Neural cell (in vitro differentiated cells): Measurements from ENCODE around the gene CYTH3. TPM values are rescaled to one million over a fixed set of nuclear protein-coding genes. Genes with fewer than 3 reads are reported as not detected.

ENCODE experiments used
- H2AFZ ChIP-seq: fragments of 200-600, 300-800 bp; sonication (generic), shearing (Covaris generic); 2 replicates; pipeline ENCODE4 v1.6.0; 2014; ENCODE audit warnings: low read depth, mild to moderate bottlenecking, antibody characterized with exemption, low read length, moderate library complexity
- H3F3A ChIP-seq: fragments of 200-600 bp; shearing (Covaris generic); 2 replicates; pipeline ENCODE4 v1.6.1; 2016; ENCODE audit warnings: mild to moderate bottlenecking, moderate library complexity, mixed read lengths, antibody characterized with exemption, low read length; ENCODE audit not compliant: insufficient read depth, poor library complexity, severe bottlenecking
- H3K27ac ChIP-seq: fragments of 200-600, 300-800 bp; sonication (generic), shearing (Covaris generic); 2 replicates; pipeline ENCODE4 v1.5.1; 2014; ENCODE audit warnings: mild to moderate bottlenecking, low read length, moderate library complexity
- H3K27me3 ChIP-seq: fragments of 300-800, 200-600 bp; sonication (generic), shearing (Covaris generic); 2 replicates; pipeline ENCODE4 v1.6.0; 2014; ENCODE audit warnings: mild to moderate bottlenecking, low read depth, low read length, moderate library complexity; ENCODE audit not compliant: insufficient read depth
- H3K36me3 ChIP-seq: fragments of 300-800, 200-600 bp; sonication (generic), shearing (Covaris generic); 2 replicates; pipeline ENCODE4 v1.5.1; 2014; ENCODE audit warnings: mild to moderate bottlenecking, antibody characterized with exemption, low read length, moderate library complexity; ENCODE audit not compliant: insufficient read depth
- H3K4me2 ChIP-seq: fragments of 300-800, 200-600 bp; sonication (generic), shearing (Covaris generic); 2 replicates; pipeline ENCODE4 v1.6.0; 2014; ENCODE audit warnings: mild to moderate bottlenecking, low read length
- H3K4me3 ChIP-seq: fragments of 300-800, 200-600 bp; sonication (generic), shearing (Covaris generic); 2 replicates; pipeline ENCODE4 v1.5.1; 2014; ENCODE audit warnings: mild to moderate bottlenecking, low read length, moderate library complexity
- H3K79me2 ChIP-seq: fragments of 200-600 bp; shearing (Covaris generic); replicated peaks from 2 replicates; pipeline ENCODE4 v1.6.0; 2014; ENCODE audit warnings: mild to moderate bottlenecking, low read length, moderate library complexity; ENCODE audit not compliant: insufficient read depth
- H3K9ac ChIP-seq: fragments of 300-800, 200-600 bp; sonication (generic), shearing (Covaris generic); 2 replicates; pipeline ENCODE4 v1.6.1; 2016; ENCODE audit warnings: mild to moderate bottlenecking, low read length, mixed read lengths
- H3K9me2 ChIP-seq: fragments of 200-600 bp; shearing (Covaris generic); 2 replicates; pipeline ENCODE4 v1.6.1; 2016; ENCODE audit warnings: mild to moderate bottlenecking, low read length, mixed read lengths; ENCODE audit not compliant: insufficient read depth
- H3K9me3 ChIP-seq: fragments of 200-600, 300-800 bp; sonication (generic), shearing (Covaris generic); 2 replicates; pipeline ENCODE4 v1.6.1; 2016; ENCODE audit warnings: mild to moderate bottlenecking, mixed run types, low read length, moderate library complexity, mixed read lengths
- H4K20me1 ChIP-seq: fragments of 200-600 bp; shearing (Covaris generic); 2 replicates; pipeline ENCODE4 v1.6.1; 2016; ENCODE audit warnings: mild to moderate bottlenecking, mixed run types; ENCODE audit not compliant: insufficient read depth
- CTCF ChIP-seq: fragments of 450-650 bp; IDR thresholded peaks from 2 replicates; pipeline ENCODE4 v1.5.1; 2014; ENCODE audit warnings: antibody characterized with exemption, mild to moderate bottlenecking, moderate library complexity; ENCODE audit not compliant: poor library complexity, severe bottlenecking
- EP300 ChIP-seq: fragments of 450-650 bp; conservative IDR thresholded peaks from 2 replicates; pipeline ENCODE4 v1.6.1; 2014; ENCODE audit warnings: antibody characterized with exemption, mild to moderate bottlenecking, moderate library complexity; ENCODE audit not compliant: poor library complexity, severe bottlenecking
- EZH2 ChIP-seq: fragments of 200-600, 300-800 bp; shearing (Covaris generic), sonication (generic); IDR thresholded peaks from 2 replicates; pipeline ENCODE4 v1.6.1; 2014; ENCODE audit warnings: antibody characterized with exemption, low read length, borderline replicate concordance, mild to moderate bottlenecking; ENCODE audit not compliant: insufficient read depth, poor library complexity, severe bottlenecking
- MXI1 ChIP-seq: fragments of 450-650 bp; conservative IDR thresholded peaks from 2 replicates; pipeline ENCODE4 v1.6.1; 2014; ENCODE audit warnings: antibody characterized with exemption, mild to moderate bottlenecking; ENCODE audit not compliant: poor library complexity, severe bottlenecking
- POLR2AphosphoS5 ChIP-seq: IDR thresholded peaks from 2 replicates; pipeline ENCODE4 v1.6.1; 2012
- RAD21 ChIP-seq: fragments of 450-650 bp; conservative IDR thresholded peaks from 2 replicates; pipeline ENCODE4 v1.6.1; 2014; ENCODE audit warnings: antibody characterized with exemption, mild to moderate bottlenecking, moderate library complexity
- SMC3 ChIP-seq: fragments of 450-650 bp; conservative IDR thresholded peaks from 2 replicates; pipeline ENCODE4 v1.6.1; 2014; ENCODE audit warnings: antibody characterized with exemption, mild to moderate bottlenecking, moderate library complexity; ENCODE audit not compliant: poor library complexity
- TAF1 ChIP-seq: IDR thresholded peaks from 2 replicates; pipeline ENCODE4 v1.6.1; 2012; ENCODE audit warnings: low read depth
- polyA plus RNA-seq: library from polyadenylated mRNA; depleted of rRNA; stranded (reverse); fragments of >200 nt; gene quantifications from 2 replicates; pipeline ENCODE4 v1.2.3, GENCODE V29; 2014
- TF ChIP-seq, protein P1 (sequence below): IDR thresholded peaks from 2 replicates; pipeline ENCODE4 v1.6.1; 2012; ENCODE audit warnings: borderline replicate concordance

Gene CYTH3
- polyA plus RNA-seq, 1 donor from 2014 or later = 33.9 TPM

- no peak for TF ChIP-seq TAF1
- no peak for TF ChIP-seq POLR2AphosphoS5
- no peak for TF ChIP-seq RAD21
These were observed 3.5 kb downstream of the CYTH3 start (continued) for GRCh38 chr7:6268907-6269306.

- Histone ChIP-seq H3K9ac (no peak overlapping the region), H3K9me3 (no peaks in the 10 kb centered on the region), H3K79me2 (peaks cover 39% of the 10 kb centered on the region), H2AFZ (no peak overlapping the region), H3K36me3 (no peaks in the 10 kb centered on the region), H3K27me3 (no peaks in the 10 kb centered on the region), H4K20me1 (no peaks in the 10 kb centered on the region), H3K27ac (no peak overlapping the region), H3K4me2 (no peak overlapping the region), H3K4me3 (no peak overlapping the region), H3K9me2 (no peaks in the 10 kb centered on the region), H3F3A (no peaks in the 10 kb centered on the region)
- TF ChIP-seq POLR2AphosphoS5 (no peak), SMC3 (no peak), TAF1 (no peak), EZH2 (no peak), RAD21 (no peak), CTCF (no peak), MXI1 (no peak), EP300 (no peak)
- TF ChIP-seq, protein P1, sequence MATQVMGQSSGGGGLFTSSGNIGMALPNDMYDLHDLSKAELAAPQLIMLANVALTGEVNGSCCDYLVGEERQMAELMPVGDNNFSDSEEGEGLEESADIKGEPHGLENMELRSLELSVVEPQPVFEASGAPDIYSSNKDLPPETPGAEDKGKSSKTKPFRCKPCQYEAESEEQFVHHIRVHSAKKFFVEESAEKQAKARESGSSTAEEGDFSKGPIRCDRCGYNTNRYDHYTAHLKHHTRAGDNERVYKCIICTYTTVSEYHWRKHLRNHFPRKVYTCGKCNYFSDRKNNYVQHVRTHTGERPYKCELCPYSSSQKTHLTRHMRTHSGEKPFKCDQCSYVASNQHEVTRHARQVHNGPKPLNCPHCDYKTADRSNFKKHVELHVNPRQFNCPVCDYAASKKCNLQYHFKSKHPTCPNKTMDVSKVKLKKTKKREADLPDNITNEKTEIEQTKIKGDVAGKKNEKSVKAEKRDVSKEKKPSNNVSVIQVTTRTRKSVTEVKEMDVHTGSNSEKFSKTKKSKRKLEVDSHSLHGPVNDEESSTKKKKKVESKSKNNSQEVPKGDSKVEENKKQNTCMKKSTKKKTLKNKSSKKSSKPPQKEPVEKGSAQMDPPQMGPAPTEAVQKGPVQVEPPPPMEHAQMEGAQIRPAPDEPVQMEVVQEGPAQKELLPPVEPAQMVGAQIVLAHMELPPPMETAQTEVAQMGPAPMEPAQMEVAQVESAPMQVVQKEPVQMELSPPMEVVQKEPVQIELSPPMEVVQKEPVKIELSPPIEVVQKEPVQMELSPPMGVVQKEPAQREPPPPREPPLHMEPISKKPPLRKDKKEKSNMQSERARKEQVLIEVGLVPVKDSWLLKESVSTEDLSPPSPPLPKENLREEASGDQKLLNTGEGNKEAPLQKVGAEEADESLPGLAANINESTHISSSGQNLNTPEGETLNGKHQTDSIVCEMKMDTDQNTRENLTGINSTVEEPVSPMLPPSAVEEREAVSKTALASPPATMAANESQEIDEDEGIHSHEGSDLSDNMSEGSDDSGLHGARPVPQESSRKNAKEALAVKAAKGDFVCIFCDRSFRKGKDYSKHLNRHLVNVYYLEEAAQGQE = no peak
These were observed 4.2 kb downstream of the CYTH3 start for GRCh38 chr7:6268023-6268900.

- Histone ChIP-seq H3F3A (no peaks in the 10 kb centered on the region), H3K9ac (no peak overlapping the region), H3K27ac (no peak overlapping the region), H3K4me2 (no peak overlapping the region), H3K9me2 (no peaks in the 10 kb centered on the region), H4K20me1 (no peaks in the 10 kb centered on the region), H3K27me3 (no peaks in the 10 kb centered on the region), H2AFZ (no peak overlapping the region), H3K9me3 (no peaks in the 10 kb centered on the region), H3K79me2 (peaks cover 39% of the 10 kb centered on the region), H3K36me3 (no peaks in the 10 kb centered on the region), H3K4me3 (no peak overlapping the region)
- no peak for TF ChIP-seq EP300
These were observed 5.7 kb downstream of the CYTH3 start for GRCh38 chr7:6266699-6267098.
